Muscle of arm (tissue), 12 donors: ENCODE results near the gene SKI. TPM values are rescaled to one million over a fixed set of nuclear protein-coding genes. Genes with fewer than 3 reads are reported as not detected.
"Not testable (repeated sequence)": the region's sequence is repeated elsewhere in the genome, so short reads cannot be mapped to it uniquely, and the experiment has no call there.

Source experiments
- DNase-seq: peaks from one replicate; pipeline ENCODE4 v3.0.0-alpha.2; 2013
- polyA plus RNA-seq, 12 donors: library from polyadenylated mRNA; unstranded; fragments of 120-200 nt; gene quantifications; one replicate each; pipeline ENCODE4 v1.2.1, GENCODE V29; 2013; ENCODE audit not compliant: insufficient read length in 12 of 12

The SKI gene
- polyA plus RNA-seq, 12 donors, result 44.3 to 88.0 (median 55.0) TPM; not detected in 1

DNA sequence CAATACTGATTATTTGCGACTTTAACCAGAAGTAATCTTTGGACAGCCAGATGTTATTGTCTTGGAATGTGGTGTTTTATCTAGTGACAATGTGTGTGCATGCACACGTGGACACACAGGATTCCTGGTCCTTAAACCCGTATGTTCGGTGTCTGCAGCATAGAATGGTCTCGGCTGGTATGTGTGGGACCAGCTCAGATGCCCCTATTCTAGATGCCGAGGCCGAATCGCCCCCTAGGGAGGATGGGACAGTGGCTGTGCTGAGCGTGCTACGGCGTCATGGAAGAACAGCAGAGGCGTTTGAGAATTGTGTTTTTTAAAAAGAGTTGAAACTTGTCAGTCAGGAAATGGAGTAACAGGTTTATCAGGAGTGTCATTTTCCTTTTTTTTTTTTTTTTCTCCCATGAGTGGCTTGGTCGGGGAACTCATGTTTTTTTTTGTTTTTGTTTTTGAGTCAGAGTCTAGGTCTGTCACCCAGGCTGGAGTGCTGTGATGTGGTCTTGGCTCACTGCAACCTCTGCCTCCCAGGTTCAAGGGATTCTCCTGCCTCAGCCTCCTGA is 30.1 kb downstream of the SKI start:
- no peak for DNase-seq

DNA sequence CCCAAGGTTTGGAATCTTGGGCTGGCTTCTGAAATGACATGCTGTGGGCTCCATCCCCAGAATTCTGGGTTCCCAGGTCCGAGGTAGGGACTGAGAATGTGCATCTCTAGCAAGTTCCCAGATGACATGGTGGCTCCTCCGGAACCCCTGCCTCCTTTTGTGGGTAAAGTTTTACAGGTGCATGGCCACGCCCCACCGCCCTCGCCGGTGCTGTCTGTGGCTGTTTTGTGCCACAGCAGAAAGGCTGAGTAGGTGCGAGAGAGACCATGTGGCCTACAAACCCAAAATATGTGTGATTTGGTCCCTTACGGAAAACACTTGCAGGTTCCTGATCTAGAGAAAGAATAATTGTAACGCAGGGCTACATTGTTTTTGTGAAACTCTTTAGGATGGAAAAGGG is 30.9 kb downstream of the SKI start:
- no peak for DNase-seq

DNA sequence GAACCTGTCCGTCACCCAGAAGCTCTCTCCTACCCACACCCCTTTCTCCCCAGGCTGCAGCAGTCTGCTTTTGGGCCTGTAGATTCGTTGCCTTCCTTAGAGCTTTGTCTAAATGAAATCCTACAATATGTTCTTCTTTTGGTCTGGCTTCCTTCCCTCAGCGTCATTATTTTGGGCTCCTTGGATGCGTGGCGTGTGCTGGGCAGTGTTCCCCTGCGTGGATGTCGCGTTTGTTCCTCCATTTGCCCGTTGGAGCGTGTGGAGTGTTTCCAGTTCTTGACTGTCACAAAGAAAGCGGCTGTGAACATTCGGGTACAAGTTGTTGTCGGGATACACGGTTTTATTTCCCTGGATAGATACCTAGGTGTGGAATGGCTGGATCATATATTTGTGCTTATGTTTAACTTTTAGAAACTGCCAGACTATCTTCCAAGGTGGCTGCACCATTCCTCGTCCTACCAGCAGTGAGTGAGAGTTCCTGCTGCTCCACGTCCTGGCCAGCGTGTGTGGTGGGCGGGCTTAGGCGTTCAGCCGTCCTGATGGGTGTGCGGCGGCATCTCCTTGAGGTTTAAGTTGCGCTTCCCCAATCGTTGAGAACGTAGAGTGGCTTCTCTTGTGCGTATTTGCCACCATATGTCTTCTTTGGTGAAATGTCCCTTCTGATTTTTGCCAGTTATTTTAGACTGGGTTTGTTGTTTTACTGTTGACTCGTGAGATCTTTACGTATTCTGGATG is 31.7 kb downstream of the SKI start:
- no peak for DNase-seq

DNA sequence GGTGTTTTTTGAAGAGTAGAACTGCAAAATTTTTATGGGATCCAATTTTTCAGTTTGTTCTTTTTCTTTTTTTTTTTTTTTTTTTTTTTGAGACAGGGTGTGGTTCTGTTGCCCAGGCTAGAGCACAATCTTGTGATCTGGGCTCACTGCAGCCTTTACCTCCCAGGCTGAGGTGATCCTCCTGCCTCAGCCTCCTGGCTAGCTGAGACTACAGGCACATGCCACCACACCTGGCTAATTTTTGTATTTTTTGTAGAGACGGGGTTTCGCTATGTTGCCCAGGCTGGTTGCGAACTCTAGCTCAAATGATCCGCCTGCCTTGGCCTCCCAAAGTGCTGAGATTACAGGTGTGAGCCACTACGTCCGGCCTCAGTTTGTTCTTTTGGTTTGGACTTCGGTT is 32.4 kb downstream of the SKI start:
- not testable (repeated sequence) for DNase-seq

DNA sequence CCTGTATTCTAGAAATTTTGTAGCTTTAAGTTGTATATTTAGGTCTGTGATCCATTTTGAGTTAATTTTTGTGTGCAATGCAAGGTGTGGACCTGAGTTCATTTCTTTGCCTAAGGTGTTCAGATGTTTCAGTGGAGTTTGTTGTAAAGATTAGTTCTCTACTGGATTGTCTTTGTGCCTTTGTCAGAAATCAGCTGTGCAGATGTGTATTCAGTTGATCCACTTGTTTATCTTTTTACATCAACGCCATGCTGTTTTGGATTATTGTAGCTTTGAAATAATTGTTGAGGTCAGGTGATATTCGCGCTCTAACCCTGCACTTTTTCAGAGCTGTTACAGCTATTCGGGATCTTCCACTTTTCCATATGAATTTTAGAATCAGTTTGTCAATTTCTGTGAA is 32.8 kb downstream of the SKI start:
- DNase-seq, result no peak

DNA sequence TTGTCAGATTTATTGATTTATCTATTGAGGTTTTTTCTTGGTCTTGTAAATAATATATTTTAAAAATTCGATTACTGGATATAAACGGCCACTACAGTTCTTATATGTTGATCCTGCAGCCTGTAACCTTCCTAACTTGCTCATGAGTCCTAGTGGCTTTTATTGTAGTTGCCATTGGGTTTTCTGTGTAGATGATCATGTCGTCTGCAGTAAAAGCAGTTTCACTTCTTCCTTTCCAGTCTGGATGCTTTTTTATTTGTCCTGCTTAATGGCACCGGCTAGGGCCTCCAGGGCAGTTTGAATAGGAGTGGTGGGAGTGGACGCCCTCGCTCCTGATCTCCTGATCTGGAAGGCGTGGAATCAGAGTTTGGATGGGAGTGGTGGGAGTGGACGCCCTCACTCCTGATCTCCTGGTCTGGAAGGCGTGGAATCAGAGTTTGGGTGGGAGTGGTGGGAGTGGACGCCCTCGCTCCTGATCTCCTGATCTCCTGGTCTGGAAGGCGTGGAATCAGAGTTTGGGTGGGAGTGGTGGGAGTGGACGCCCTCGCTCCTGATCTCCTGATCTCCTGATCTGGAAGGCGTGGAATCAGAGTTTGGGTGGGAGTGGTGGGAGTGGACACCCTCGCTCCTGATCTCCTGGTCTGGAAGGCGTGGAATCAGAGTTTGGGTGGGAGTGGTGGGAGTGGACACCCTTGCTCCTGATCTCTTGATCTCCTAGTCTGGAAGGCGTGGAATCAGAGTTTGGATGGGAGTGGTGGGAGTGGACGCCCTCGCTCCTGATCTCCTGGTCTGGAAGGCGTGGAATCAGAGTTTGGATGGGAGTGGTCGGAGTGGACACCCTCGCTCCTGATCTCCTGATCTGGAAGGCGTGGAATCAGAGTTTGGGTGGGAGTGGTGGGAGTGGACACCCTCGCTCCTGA is 33.6 kb downstream of the SKI start:
- not testable (repeated sequence) for DNase-seq

DNA sequence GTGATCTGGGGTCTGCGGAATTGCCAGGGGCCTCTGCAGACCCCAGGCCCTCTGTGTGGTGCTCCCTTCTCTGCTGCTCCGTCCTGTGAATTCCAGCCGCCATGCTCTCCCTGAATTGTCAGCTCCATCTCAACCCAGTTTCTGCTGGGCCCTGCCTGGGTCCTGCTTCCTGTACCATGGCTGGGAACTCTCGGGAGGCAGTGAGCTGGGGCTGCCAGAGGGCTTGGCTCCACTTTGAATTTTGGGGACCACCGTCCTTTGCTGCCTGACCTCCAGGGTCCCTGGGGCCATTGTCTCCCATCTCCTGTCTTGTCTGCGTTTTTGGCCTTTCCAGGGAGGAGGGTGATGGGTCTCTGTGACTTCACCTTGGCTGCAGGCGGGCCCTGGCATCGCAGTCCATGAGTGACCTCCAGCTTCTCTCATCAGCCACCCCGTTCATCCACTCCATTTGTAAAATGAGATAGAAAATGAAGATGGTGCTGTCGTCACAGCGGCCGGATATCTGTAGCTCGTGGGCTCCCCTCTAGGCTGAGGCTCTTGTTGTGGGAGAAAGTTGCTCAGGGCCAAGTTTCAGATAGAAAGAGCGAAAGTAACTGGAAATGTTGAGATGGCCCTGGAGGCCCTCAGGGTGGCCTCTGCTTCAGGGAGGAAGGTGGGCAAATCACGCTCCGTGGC is 38.3 kb downstream of the SKI start:
- DNase-seq, result no peak

DNA sequence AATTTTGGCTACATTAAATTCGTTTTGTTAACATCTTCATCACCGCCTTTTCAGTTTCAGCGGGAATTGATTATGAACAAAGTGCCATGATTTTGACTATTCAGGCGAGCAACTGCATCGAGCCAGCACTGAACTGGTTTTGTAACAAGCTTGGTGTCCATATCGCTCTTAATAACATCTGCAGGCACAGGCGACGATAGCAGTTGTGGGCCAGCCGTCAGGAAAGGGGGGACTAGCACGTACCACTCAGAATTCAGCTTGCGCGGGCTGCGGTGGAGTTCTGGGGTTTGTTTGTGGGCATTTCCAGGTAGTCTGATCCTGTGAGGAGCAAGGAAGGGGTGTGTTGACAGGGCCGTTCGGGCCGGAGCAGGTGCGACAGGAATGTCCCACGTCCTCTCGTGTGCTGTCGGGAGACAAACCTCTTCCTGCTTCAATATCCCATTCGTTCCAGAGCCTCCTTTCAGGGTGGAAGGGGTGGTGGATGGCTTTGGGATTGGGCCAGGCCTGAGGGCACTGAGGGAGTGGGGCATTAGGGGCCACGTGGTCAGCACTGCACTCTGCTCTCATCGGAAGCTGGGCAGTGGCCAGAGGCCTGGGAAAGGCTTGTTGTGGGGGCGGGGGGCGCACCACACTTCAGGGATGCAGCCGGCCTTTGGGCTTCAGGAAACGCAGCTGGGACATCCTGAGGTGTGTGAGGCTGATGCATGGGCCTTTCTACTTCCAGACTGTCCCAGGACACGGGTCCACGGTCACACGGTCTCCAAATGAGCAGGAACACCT is 39.1 kb downstream of the SKI start:
- no peak for DNase-seq

DNA sequence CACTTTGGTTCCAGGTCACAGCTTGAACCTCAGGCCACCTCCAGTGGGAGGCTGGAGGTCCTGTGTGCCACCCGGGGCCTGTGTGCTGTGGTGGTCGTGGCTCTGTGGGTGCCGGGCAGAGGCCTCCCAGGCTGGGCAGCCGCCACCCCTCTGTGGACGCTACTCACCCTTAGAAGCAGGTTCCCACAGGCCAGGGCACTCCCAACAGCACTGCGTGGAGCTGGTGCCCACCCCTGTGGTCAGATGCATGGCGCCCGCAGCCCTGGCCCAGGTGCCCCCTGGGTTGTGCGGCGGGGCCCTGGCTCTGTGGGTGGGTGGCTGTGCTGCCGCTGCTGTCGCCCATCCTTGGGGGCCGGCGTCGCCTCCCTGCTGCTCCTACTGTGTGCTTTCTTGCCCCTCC is 39.7 kb downstream of the SKI start:
- DNase-seq, result no peak

DNA sequence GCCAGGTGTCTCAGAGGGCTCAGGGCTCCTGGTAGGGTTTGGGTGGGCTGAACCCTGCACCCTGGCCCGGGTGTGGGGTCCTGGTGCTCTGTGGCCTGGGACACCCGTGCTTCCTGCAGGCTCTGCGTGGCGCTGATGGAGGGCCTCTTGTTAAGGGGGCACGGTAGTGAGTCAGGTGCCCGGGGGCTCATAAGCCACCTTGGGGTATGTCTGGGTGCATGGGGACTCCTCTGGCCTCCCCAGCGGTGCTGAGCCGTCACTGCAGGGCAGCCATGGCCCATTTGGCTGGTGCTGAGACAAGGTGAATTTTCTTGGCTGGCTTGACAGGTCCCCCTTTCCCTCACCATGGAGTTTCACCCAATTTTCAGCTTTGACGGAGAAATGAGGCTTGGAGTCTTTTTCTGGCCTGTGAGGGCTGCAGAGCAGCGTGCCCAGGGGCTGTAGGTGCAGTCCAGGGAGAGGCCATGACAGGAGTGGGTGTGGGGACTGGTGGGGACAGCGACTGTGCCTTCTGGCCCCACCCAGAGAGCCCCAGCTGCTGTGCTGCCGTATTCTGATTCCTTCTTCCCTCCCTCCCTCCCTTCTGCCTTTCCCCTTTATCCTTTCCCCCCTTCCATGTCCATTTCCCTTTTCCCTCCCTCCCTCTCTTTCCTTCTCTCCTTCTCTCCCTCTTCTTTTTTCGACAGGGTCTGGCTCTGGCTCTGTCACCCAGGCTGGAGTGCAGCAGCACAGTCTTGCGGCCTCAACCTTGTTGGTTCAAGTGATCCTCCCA is 40.4 kb downstream of the SKI start:
- DNase-seq, result no peak

DNA sequence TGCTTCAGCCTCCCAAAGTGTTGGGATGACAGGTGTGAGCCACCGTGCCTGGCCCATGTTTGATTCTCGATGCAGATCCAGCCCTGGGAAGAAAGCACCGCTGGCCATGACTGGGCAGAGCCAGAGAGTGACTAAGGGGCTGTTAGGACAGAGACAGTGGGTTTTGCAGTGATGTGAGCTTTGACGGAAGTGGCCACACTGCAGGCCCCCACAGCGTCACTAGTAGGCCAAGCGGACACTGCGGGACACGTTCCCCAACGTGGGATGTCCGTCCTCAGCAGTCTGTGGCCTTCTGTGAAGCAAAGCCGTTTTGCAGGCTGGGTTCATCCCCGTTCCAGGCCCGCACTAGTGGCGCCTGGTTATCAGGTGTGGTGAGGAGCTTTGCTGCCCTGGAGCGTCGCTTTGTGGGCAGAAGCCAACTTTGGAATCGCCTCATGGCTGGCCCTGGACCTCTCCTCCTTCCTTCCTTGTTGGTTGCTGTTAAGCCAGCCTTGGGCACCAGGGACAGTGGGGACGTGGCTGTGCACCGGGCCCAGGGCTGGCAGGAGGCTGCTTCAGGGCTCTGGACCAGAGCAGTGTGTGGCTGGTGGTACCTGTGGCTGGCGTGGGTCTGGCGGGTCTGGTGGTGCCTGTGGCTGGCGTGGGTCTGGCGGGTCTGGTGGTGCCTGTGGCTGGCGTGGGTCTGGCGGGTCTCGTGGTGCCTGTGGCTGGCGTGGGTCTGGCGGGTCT is 41.2 kb downstream of the SKI start:
- no peak for DNase-seq

DNA sequence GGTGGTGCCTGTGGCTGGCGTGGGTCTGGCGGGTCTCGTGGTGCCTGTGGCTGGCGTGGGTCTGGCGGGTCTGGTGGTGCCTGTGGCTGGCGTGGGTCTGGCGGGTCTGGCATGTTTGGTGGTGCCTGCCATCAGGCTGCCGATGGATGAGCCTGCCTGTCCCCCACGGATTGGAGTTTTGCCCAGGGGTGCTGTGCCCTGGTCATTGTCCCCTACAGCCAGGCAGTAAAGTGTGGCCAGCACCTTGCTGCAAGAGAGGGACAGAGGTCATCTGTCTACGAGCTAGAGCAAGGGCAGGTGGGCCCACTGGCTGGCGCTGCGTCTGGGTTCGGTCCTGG is 41.8 kb downstream of the SKI start:
- no peak for DNase-seq

DNA sequence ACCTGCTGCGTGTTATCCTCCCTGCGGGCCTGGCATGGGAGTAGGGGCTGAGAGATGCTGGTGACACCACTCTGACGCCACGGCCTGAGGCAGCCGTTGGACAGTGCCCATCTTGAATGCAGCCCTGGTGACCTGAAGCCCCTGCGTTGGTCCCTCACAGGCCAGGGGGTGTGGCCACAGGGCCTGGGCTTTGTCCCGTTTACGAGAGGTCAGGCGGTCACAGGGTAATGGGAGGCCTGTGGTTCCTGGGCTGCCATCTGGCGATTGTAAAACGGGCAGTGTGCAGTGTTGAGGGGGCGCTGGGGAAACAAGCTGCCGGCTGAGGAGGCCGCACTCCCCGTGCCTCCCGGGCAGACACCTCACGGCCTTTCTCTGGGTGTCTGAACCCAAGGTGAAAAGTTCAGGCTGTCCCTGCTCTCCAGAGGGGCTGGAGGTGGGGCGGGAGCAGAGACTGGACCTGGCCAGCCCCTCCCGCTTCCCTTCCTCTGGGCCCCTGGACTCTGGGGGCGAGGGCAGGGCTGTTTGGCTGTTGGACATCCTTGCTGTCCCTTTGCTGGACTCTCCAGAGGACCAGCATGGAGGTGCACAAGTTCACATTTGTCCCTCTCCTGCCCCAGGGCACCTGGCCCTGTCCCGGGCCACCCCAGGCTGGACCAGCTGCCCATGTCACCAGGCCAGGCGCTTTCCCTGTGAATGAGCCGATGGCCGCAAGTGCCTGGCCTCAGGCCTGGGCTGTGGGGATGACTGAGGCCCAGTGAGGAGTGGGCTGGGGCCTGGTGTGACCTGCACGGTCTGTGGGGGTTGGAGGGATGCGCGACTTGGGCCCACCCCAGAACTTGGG is 42.4 kb downstream of the SKI start:
- DNase-seq, result no peak

DNA sequence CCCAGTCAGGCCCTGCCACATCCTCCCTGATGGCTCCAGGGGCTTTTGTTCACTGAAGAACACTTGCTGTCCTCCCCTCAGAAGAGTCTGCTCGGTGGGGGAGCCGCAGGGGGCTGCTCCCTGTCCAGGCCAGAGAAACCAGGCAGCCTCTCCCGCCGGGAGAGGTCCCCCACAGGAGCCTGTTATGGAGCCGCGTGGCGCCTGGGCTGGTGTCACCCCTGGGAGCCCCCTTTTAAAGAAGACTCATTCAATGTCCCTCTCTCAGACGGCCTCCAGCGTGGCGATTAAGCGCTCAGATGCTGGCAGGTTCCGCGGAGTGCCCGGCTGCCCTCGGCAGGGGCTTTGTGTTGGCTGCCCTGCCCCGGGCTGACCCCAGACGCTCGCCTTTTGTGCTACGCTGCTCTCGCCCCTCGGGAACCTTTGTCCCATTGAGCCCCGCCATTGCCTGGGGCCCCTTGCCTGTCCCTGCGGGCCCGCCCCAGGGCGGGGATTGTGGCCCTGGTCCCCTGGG is 43.1 kb downstream of the SKI start:
- no peak for DNase-seq

DNA sequence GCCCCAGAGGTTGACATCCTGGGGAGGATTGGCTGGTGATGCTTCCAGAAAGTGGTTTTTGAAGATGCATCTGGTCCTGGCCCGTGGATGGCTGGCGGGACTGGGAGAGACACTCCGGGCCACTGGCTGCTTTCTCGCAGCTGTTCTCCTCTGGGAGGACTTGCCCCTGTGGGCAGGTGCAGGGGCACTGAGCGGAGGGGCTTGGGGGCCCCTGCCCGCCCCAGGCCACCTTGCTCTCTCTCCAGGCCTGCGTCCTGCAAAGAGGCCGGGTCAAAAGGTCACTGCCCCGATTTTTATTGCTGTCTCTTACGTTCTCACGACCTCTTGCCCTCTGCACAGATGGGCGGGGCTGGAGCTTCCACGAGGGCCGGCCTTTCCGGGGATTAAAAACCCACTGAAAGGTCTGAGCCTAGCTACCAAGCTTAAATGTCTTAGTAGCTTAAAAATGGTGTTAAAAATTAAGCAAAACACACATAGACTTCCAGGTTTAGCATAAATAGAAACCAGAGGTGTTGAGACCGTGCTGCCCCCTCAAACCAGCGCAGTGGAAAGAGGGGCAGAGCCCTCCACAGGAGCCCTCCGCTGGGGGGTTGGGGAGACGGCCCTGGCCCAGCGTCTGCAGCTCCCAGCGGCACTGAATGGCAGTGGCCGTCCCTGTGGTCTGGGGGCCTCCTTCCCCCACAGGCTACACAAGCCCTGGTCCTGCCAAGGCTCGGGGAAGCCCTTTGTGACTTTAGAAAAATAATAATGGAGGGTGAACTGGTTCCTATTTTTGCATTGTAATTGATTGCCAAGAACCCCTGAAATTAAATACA is 43.9 kb downstream of the SKI start:
- no peak for DNase-seq

DNA sequence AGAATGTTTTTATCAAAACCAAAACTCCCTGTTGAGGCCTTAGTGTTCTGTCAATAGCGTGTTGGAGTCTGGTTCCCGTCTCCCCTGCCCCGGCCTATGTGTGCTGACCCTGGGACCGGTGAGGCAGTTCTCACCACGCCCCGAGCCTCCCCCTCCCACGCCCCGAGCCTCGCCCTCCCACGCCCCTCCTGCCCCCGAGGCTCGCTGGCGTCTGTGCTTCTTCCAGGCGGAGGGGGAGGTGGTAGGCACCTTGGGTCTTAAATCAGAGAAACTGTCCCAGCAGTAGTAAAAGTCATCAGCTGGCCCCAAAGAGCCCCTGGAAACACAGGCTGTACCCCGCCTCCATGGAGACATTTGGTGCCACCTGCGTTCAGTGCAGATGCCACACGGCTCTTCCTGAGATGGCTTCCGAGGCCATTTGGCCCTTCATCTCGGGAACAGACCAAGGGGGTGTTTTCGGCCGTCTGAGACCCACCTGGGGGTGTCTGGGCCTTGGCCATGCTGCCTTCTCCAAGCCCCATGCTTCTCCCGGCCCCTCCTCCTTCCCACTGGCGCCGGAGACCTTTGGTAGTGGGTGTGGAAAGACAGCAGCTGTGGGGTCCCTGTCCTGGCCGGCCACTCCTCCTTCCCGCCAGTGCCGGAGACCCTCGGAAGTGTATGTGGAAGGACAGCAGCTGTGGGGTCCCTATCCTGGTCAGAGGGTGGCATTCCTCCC is 44.7 kb downstream of the SKI start:
- DNase-seq, result no peak

DNA sequence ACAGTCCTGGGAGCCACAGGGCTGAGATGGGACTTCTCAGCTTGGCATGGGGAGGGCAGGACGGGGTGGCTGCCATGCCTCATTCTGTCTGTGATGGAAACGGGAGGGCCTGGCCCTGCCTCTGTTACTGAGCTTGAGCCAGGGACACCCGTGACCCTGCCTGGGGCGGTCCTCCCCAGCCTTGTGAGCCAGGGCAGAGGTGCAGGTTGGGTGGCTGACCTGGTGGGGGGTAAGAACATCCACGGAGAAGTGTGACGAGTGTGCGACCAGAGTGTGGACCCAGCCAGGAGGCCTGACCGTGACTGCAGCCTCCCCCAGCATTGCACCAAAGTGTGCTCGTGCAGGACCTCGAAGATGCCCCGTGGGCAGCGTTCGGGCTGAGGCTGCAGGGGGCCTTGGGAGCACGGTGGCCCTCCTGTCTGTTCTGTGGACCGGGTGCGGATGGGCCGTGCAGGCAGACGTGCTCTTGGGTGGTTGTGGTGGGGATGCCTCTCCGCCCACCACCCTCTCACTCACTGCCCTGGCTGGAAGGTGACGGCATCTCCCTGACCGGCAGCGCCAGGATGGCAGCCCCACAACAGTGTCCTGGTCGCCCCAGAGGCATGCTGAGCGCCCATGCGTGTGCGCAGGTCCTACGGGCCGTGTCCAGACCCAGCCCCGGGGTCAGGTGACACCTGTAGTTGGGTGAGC is 45.4 kb downstream of the SKI start:
- DNase-seq, result no peak
